Astrocyte (in vitro differentiated cells and primary cell): Measurements from ENCODE around the gene C14orf93. TPM values are rescaled to one million over a fixed set of nuclear protein-coding genes. Genes with fewer than 3 reads are reported as not detected.
A peak's percentile ranks its signal among the peaks of the same experiment; 100 is the strongest.
"Not testable (repeated sequence)": the region's sequence is repeated elsewhere in the genome, so short reads cannot be mapped to it uniquely, and the experiment has no call there.

Experiments
- DNase-seq: peaks from one replicate; pipeline ENCODE4 v3.0.0-alpha.2; 2010; ENCODE audit warnings: low read depth
- FAIRE-seq: peaks from 2 replicates; lab custom pipeline; 2011; peaks lifted over from hg19 to GRCh38; lab: Jason Lieb, UNC
- H2AFZ ChIP-seq: 2 replicates; pipeline ENCODE4 v1.6.0; 2012; ENCODE audit warnings: low read depth, low read length, inconsistent platforms
- H3K27ac ChIP-seq: 2 replicates; pipeline ENCODE4 v1.5.1; 2011; ENCODE audit warnings: low read depth, low read length, inconsistent platforms
- H3K27me3 ChIP-seq: 2 replicates; pipeline ENCODE4 v1.6.0; 2011; ENCODE audit warnings: low read length, inconsistent platforms; ENCODE audit not compliant: insufficient read depth
- H3K36me3 ChIP-seq: 2 replicates; pipeline ENCODE4 v1.5.1; 2011; ENCODE audit warnings: low read length, inconsistent platforms; ENCODE audit not compliant: insufficient read depth
- H3K4me1 ChIP-seq: 2 replicates; pipeline ENCODE4 v1.5.1; 2011; ENCODE audit warnings: low read length, inconsistent platforms; ENCODE audit not compliant: insufficient read depth
- H3K4me2 ChIP-seq: 2 replicates; pipeline ENCODE4 v1.6.0; 2012; ENCODE audit warnings: low read length, inconsistent platforms
- H3K4me3 ChIP-seq: 2 replicates; pipeline ENCODE4 v1.5.1; 2011; ENCODE audit warnings: low read depth, mild to moderate bottlenecking, low read length, inconsistent platforms; ENCODE audit not compliant: insufficient read depth
- H3K79me2 ChIP-seq: 2 replicates; pipeline ENCODE4 v1.6.0; 2012; ENCODE audit warnings: mild to moderate bottlenecking, low read length, inconsistent platforms; ENCODE audit not compliant: insufficient read depth
- H3K9ac ChIP-seq: 2 replicates; pipeline ENCODE4 v1.6.0; 2012; ENCODE audit warnings: mild to moderate bottlenecking, low read length, inconsistent platforms
- H3K9me3 ChIP-seq: 2 replicates; pipeline ENCODE4 v1.5.1; 2012; ENCODE audit warnings: low read depth, mild to moderate bottlenecking, low read length, inconsistent platforms; ENCODE audit not compliant: insufficient read depth
- H4K20me1 ChIP-seq: 2 replicates; pipeline ENCODE4 v1.6.0; 2012; ENCODE audit warnings: low read length, inconsistent platforms; ENCODE audit not compliant: insufficient read depth
- H3K27ac Mint-ChIP-seq: one replicate; pipeline ENCODE4 v1.8.0; 2021; ENCODE audit warnings: mild to moderate bottlenecking, mixed read lengths; ENCODE audit not compliant: unreplicated experiment
- H3K27me3 Mint-ChIP-seq: one replicate; pipeline ENCODE4 v1.8.0; 2021; ENCODE audit warnings: low read depth, mixed read lengths; ENCODE audit not compliant: unreplicated experiment
- H3K36me3 Mint-ChIP-seq: one replicate; pipeline ENCODE4 v1.8.0; 2021; ENCODE audit warnings: low read depth, mixed read lengths; ENCODE audit not compliant: unreplicated experiment
- H3K4me1 Mint-ChIP-seq: one replicate; pipeline ENCODE4 v1.8.0; 2021; ENCODE audit warnings: low read depth, mixed read lengths; ENCODE audit not compliant: unreplicated experiment
- H3K4me3 Mint-ChIP-seq: one replicate; pipeline ENCODE4 v1.8.0; 2021; ENCODE audit warnings: mild to moderate bottlenecking, moderate library complexity, mixed read lengths; ENCODE audit not compliant: unreplicated experiment
- H3K9me3 Mint-ChIP-seq: one replicate; pipeline ENCODE4 v1.8.0; 2021; ENCODE audit warnings: mild to moderate bottlenecking, mixed read lengths; ENCODE audit not compliant: unreplicated experiment
- EZH2 ChIP-seq: IDR thresholded peaks from 2 replicates; pipeline ENCODE4 v1.6.1; 2012; ENCODE audit warnings: mild to moderate bottlenecking, low read length, inconsistent platforms; ENCODE audit not compliant: insufficient read depth
- total RNA-seq: library from RNA; stranded (reverse); gene quantifications from 2 replicates; pipeline ENCODE4 v1.2.1, GENCODE V29; 2021
- TF ChIP-seq, protein P1 (sequence below): IDR thresholded peaks from 2 replicates; pipeline ENCODE4 v1.5.1; 2011; ENCODE audit warnings: low read depth, mild to moderate bottlenecking, inconsistent platforms, low read length, moderate library complexity; ENCODE audit not compliant: insufficient read depth

The C14orf93 gene
- total RNA-seq, 1 donor from 2014 or later: 3.6 TPM

DNA sequence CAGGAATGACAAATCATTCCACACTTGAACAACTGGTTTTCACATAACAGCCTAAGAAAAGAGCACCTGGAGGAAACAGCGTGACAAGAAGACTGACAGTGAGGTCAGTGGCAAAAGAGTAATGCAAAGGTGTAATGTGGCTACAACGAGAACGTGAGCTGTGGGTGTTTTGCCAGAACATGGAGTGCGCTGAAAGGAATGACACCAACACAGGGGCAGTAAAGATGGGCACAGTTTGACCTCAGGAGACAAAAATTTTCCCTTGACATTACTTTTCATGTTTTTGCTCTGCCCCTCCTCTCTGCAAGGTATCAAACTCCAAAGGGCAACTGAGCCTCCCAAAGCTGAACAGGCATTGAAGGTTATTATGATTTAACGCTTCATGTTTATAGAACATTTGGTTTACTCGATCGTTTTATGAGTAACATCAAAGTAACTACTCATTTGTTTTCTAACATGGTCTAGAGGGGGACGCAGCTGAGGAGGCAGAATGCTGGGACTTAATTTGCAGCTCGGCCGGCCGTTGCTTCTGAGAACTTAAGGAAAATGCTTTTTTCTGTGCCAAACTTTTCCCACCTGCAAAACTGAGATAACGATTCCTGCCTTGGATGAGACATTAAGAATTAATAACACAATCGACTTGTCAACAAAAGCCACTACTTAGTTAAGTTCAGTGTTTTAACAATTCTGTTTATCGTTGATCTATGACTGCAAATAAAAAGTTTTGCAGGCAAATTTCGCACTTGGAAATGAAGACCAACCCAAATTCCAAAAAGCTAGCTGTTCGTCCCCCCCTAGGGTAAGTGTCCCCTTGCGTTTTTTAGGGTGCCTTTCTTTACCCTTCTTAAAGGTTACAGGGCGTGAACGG lies 54.0 kb downstream of the C14orf93 start:
- no peak for TF ChIP-seq EZH2
- TF ChIP-seq, protein P1, sequence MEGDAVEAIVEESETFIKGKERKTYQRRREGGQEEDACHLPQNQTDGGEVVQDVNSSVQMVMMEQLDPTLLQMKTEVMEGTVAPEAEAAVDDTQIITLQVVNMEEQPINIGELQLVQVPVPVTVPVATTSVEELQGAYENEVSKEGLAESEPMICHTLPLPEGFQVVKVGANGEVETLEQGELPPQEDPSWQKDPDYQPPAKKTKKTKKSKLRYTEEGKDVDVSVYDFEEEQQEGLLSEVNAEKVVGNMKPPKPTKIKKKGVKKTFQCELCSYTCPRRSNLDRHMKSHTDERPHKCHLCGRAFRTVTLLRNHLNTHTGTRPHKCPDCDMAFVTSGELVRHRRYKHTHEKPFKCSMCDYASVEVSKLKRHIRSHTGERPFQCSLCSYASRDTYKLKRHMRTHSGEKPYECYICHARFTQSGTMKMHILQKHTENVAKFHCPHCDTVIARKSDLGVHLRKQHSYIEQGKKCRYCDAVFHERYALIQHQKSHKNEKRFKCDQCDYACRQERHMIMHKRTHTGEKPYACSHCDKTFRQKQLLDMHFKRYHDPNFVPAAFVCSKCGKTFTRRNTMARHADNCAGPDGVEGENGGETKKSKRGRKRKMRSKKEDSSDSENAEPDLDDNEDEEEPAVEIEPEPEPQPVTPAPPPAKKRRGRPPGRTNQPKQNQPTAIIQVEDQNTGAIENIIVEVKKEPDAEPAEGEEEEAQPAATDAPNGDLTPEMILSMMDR: no peak
- peaks cover 10% of the 10 kb centered on the region for H3K4me1 ChIP-seq
- DNase-seq: peak; percentile 10
- Mint-ChIP-seq H3K27ac (peak overlapping the region; percentile 90), H3K9me3 (no peaks in the 10 kb centered on the region), H3K27me3 (no peaks in the 10 kb centered on the region), H3K4me3 (peak overlapping the region; percentile 91), H3K4me1 (peaks cover 9% of the 10 kb centered on the region), H3K36me3 (peaks cover 5% of the 10 kb centered on the region)
- H3K9me3 ChIP-seq: no peaks in the 10 kb centered on the region
- peak overlapping the region; percentile 76 for H3K27ac ChIP-seq
- H3K27me3 ChIP-seq: no peaks in the 10 kb centered on the region
- peak overlapping the region; percentile 82 for H3K9ac ChIP-seq
- no peaks in the 10 kb centered on the region for H4K20me1 ChIP-seq
- H2AFZ ChIP-seq: peak overlapping the region; percentile 65
- no peak for FAIRE-seq
- no peaks in the 10 kb centered on the region for H3K79me2 ChIP-seq
- no peaks in the 10 kb centered on the region for H3K36me3 ChIP-seq
- H3K4me3 ChIP-seq: peak overlapping the region; percentile 73
- H3K4me2 ChIP-seq: peak overlapping the region; percentile 94

DNA sequence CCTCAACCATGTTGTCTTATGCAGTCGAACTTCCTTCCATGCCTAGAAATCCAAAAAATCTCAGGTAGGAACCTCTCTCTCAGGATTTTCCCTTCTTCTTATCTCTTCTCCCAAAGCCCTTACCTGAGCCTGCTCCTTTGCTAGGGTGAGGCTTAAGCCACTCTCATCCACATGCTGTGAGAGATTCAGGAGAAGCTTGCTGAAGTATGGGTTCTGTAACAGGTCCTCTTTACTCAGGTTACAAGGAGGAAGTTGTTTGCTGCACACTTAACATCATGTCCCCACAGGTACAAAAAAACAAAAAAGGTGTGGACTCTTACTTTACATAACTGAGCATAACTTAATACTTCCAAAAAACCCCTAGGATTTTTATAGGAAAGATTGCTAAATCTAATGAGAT lies 57.5 kb downstream of the C14orf93 start:
- Histone ChIP-seq H3K4me1 (peaks cover 10% of the 10 kb centered on the region), H3K27me3 (no peaks in the 10 kb centered on the region), H4K20me1 (no peaks in the 10 kb centered on the region), H3K36me3 (no peaks in the 10 kb centered on the region), H3K9me3 (no peaks in the 10 kb centered on the region), H3K27ac (no peak overlapping the region), H3K4me3 (no peak overlapping the region), H3K9ac (no peak overlapping the region), H2AFZ (no peak overlapping the region), H3K79me2 (no peaks in the 10 kb centered on the region), H3K4me2 (no peak overlapping the region)
- DNase-seq (no peak), FAIRE-seq (no peak)
- Mint-ChIP-seq H3K4me3 (no peak overlapping the region), H3K36me3 (peaks cover 8% of the 10 kb centered on the region), H3K27me3 (no peaks in the 10 kb centered on the region), H3K27ac (no peak overlapping the region), H3K4me1 (peaks cover 9% of the 10 kb centered on the region), H3K9me3 (no peaks in the 10 kb centered on the region)
- TF ChIP-seq EZH2: no peak
- TF ChIP-seq, protein P1: no peak

DNA sequence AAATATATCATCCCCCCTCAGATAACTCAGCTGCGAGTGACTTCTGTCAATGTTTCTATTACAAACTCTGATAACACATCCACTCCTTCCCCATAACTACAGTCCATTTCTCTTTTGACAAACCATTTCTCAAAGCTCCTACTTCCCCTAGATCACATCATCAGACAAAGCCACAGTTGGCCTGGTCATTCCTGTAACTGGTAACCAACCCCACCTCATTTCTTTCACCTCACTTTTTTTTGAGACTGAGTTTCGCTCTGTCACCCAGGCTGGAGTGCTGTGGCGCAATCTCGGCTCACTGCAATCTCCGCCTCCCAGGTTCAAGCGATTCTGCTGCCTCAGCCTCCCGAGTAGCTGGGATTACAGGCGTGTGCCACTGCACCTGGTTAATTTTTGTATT lies 58.1 kb downstream of the C14orf93 start:
- not testable (repeated sequence) for H3K36me3 ChIP-seq, H3K9me3 Mint-ChIP-seq, H3K27ac Mint-ChIP-seq, H3K4me3 Mint-ChIP-seq, H3K4me2 ChIP-seq, H3K9ac ChIP-seq, H3K4me1 Mint-ChIP-seq, H3K27ac ChIP-seq, H3K27me3 ChIP-seq, FAIRE-seq, H3K27me3 Mint-ChIP-seq, H2AFZ ChIP-seq, H4K20me1 ChIP-seq, H3K9me3 ChIP-seq, DNase-seq, H3K4me3 ChIP-seq, H3K79me2 ChIP-seq
- peaks cover 12% of the 10 kb centered on the region for H3K36me3 Mint-ChIP-seq
- peaks cover 10% of the 10 kb centered on the region for H3K4me1 ChIP-seq
